ENCODE measurements around the gene DLGAP4.

DNA sequence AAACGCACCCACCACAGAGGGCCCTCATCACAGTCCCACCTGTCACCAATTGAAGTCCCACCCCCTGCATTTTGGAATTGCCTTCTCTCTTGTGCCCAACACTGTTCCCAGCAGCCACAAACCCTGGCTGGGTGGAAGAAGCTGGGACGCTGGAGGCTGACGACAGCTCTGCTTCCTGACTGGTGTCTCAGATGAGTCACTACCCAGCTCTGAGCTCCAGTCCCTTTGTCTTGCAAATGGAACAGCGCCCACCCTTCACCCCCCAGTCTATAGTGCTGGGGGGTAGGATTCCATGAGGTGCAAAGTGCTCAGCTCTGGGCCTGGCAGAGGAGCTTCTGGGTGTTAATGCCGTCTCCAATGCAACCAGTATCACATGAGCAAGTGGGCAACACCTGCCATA is 85.3 kb downstream of the DLGAP4 start:
- TF ChIP-seq, protein P1, sequence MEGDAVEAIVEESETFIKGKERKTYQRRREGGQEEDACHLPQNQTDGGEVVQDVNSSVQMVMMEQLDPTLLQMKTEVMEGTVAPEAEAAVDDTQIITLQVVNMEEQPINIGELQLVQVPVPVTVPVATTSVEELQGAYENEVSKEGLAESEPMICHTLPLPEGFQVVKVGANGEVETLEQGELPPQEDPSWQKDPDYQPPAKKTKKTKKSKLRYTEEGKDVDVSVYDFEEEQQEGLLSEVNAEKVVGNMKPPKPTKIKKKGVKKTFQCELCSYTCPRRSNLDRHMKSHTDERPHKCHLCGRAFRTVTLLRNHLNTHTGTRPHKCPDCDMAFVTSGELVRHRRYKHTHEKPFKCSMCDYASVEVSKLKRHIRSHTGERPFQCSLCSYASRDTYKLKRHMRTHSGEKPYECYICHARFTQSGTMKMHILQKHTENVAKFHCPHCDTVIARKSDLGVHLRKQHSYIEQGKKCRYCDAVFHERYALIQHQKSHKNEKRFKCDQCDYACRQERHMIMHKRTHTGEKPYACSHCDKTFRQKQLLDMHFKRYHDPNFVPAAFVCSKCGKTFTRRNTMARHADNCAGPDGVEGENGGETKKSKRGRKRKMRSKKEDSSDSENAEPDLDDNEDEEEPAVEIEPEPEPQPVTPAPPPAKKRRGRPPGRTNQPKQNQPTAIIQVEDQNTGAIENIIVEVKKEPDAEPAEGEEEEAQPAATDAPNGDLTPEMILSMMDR (IDR thresholded peaks at IDR 0.05), result no peak
- TF ChIP-seq ZFX (IDR thresholded peaks at IDR 0.05; ENCODE audit: borderline replicate concordance), result no peak
